NCI-H1930 (cell line): Measurements from ENCODE around the gene TFPI.
A peak's percentile ranks its signal among the peaks of the same experiment; 100 is the strongest.
"Not testable (repeated sequence)": the region's sequence is repeated elsewhere in the genome, so short reads cannot be mapped to it uniquely, and the experiment has no call there.

Source experiments
- DNase-seq, 2 experiments: peaks; one replicate each; lab custom pipeline; 2025; lab: John Stamatoyannopoulos, UW

TFPI gene

DNA sequence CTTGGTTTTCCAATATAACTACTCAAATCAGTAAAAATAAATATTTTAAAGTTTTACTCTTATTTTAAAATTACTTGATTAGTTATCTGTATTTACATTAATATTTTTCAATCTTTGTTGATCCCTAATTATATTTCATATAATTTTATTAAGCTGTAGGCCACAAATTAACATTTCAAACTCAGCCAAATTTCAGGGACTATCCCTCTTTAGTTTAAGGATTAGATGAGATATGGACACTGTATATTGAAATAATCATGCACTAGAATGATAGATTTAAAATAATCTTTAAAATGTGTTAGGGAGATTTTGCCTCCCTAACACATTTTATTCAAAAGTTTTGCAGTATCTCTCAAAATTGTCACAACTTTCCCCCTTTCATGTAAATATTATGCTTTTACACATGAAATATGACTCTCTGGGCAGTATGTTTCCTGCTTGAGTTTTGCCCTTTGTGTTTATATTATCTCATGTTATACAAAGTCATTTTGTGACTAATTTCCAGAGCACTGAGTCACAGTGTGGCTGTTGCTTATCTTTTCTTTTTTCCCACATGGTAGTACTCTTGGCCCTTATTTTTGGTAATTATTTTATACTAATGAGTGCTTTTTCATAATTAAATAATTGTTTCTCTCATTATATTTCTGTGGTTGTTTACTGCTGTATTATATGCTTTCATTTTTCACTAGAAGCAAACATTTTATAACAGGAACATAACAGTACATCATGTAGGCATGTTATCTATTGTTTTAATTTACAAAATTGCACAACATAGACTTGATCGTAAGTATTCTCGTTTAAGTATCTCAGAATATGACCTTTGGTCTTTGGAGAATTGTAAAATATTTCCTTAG lies 1.2 kb downstream of the TFPI start:
- DNase-seq = no peak

DNA sequence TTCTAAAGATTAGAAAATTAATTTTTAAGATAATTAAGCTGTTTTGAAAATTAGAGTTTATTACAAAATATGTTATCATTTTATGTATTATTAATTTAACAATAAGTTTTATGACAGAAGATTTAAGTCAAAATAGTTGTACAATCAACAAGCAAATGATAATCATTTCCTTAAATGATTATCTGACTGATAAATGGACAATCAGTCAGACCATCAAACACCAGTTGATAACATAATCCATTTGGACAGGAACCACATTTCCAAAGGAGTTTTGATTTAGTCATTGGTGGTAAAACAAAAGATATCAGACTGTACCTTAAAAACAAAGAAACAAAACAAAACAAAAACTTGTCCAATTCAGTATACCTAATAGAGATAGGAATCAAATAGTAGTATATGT lies 1.9 kb downstream of the TFPI start:
- no peak for DNase-seq

DNA sequence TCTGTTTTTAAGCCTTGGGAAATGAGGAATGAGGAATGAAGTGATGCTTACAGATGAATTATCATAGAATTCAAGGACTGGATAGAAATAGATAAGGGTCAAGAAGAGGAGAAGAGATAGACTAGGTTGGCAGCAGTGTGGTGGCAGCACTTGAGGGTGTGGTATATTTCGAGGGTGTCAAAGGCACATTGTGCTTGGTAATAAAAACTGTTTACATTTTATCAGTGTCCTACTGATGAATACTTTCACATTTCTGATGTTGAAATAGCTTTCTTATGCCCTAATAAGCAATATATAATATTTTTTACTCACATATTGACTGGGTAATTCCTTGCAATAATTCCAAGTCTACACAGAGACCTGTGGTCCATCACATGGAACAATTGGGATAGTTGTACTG lies 3.4 kb downstream of the TFPI start:
- DNase-seq = no peak

DNA sequence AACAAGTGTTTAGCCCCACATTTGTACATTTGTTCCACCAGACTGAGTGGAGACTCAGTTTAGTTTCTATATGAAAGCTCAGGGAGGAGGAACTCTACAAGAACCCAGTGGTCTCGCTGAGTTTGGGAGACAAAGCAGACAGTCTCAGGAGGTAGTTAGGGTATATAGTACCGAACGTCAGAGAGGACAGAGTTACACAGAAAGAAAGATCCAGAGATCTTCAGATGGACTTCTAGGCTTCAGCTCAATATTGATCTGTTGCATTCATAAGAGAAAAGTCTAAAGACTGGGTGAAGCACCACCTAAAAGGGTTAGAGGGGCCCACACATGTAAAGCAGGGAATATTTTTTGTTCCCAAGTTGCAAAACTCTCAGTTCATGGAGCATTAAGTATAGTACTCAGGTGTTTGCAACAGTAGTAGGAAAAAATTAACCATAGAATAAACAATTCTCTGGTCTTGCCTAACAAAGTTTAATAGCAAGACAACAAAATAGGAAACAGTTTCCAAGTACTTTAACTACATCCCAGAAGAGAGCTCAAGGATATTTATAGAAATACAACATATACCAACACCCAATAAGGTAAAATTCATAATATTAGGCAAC lies 4.2 kb downstream of the TFPI start:
- no peak for DNase-seq

DNA sequence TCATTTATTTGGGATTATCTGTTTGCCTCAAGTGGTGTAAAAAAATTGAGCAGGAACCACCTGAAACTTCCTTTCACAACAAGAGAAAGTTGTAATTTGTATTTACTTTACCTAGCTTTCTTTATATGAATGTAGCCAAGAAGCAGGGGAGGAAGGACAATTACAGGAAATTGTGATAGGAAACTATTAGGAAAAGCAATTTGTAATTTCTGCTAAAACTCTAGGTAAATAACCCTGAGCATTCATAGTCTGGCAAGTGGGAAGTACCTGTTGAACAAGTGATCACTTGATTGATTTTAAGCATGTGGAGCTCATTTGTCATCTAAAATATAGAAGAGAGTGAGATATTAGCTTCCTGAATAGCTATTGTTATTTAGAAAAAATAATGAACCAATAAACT lies 5.0 kb downstream of the TFPI start:
- no peak for DNase-seq

DNA sequence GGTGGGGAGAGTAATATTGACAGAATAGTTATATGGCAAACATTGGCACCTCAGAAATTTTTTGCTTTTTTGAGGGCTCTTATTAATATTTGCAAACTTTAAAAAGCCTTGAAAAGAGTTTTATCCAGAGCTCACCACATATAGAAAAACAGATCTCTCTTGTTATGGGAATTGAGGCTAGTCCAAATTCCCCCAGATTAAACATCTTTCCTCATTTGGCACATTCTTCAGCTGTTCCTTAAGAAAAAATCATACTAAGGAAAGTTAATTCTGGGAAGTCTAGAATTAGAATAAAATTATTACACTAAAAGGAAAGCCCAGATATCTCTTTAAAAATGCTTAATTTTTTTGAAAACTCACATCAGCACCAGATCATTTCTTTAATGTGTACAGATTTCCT lies 5.6 kb downstream of the TFPI start:
- no peak for DNase-seq

GRCh38 chr2:187547353-187547979 lies 6.8 kb downstream of the TFPI start:
- no peak for DNase-seq

GRCh38 chr2:187546762-187547333 lies 7.4 kb downstream of the TFPI start:
- no peak for DNase-seq

DNA sequence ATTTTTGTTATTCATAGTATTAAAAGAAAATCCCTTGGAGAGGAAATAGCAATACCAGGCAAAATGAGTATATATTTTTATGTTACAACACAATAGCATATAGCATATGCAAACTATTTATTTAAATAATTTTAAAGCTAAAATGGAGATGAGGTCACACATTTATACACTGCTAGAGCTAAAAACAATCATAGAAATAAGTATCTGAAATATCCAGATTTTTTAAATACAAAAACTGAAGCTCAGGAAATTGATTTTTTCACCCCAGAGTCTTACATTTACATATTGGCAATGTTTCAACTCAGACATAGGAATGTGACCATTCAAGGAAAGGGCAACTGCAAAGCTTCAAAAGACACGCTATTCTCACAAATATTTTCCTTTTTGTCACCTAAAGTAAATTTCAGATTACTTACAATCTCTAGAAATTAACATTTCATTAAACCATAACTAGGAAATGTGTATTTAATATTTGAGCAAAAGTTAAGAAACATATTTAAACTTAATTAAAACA lies 8.9 kb downstream of the TFPI start:
- DNase-seq = no peak

DNA sequence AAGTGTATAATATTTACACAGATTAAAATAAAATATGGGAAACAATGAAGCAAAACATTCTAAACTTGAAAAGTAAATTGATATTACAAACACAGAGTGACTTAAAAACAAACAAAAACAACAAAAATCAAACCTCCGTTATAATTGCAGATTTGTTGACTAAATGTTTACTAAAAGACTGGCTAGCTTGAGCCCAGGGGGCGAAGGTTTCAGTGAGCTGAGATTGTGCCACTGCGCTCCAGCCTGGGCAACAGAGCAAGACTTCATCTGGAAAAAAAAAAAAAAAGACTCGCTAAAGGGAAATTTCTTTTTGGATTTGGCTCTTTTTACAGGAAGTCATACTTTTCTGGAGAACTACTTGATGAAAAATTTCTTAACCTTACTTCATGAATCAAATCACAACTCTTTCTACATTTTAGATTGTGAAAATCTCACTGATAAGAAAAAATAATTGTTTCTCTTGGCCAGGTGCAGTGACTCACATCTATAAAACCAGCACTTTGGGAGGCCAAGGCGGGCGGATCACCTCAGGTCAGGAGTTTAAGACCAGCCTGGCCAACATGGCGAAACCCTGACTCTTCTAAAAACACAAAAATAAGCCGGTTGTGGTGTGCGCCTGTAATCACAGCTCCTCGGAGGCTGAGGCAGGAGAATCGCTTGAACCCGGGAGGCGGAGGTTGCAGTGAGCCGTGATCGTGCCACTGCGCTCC lies 9.7 kb downstream of the TFPI start:
- no peak for DNase-seq

GRCh38 chr2:187543488-187543887 lies 10.7 kb downstream of the TFPI start:
- no peak for DNase-seq

- DNase-seq = no peak
These were observed 12.1 kb downstream of the TFPI start for GRCh38 chr2:187542123-187542522.

GRCh38 chr2:187541086-187542085 lies 12.8 kb downstream of the TFPI start:
- DNase-seq = no peak

- DNase-seq = not testable (repeated sequence)
These were observed 16.0 kb downstream of the TFPI start for GRCh38 chr2:187538222-187538621.

DNA sequence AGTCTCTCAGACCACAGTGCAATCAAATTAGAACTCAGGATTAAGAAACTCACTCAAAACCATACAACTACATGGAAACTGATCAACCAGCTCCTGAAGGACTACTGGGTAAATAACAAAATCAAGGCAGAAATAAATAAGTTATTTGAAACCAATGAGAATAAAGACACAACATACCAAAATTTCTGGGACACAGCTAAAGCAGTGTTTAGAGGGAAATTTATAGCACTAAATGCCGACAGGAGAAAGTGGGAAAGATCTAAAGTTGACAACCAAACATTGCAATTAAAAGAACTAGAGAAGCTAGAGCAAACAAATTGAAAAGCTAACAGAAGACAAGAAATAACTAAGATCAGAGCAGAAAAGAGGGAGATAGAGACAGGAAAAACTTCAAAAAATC lies 18.9 kb downstream of the TFPI start:
- not testable (repeated sequence) for DNase-seq

DNA sequence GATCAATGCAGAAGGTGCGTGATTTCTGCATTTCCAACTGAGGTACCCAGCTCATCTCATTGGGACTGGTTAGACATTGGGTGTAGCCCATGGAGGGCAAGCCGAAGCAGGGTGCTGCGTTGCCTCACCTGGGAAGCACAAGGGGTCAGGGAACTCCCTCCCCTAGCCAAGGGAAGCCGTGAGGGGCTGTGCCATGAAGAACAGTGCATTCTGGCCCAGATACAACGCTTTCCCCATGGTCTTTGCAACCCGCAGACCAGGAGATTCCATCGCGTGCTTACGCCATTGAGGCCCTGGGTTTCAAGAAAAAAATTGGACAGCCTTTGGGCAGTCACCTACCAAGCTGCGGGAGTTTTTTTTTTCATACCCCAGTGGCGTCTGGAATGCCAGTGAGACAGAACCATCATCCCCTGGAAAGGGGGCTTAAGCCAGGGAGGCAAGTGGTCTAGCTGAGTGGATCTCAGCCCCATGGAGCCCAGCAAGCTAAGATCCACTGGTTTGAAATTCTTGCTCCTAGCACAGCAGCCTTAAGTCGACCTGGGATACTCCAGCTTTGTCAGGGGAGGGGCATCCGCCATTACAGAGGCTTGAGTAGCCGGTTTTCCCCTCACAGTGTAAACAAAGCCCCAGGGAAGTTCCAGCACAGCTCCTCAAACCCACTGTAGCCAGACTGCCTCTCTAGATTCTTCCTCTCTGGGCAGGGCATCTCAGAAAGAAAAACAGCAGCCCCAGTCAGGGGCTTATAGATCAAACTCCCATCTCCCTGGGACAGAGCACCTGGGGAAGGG lies 21.7 kb downstream of the TFPI start:
- DNase-seq = no peak

DNA sequence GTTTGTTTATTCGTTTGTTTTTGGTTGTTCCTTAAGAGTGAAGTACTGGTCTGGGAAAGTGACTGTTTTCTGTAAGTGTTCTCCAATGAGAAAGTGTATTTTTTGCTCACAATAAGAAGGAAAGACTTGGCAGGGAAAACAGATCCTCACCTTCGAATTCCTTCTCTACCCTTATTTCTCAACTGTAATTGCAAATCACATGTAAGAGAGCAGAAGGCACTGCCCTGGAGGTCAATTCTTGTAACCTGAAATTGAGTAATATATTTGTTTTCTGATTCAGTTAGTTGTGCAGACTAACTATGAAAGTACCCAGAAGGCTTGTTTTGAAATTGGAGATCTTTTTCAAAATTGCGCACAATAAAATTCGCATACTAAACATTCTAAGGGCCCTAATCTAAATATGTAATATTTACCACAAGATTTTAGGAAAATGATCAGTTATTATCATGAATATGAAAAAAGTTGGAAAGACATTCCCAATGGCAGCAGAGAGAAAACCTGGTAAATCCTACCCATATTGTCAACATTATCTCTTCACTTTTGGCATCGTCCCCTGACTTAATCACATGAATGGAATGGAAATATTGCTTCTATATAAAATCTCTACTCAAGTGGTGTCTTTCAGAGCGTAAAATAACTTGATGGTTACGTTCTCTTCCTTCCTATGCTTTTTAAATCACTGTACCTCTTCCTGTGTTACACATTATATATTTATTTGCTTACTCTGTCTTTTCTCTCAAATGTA lies 24.1 kb downstream of the TFPI start:
- no peak for DNase-seq

DNA sequence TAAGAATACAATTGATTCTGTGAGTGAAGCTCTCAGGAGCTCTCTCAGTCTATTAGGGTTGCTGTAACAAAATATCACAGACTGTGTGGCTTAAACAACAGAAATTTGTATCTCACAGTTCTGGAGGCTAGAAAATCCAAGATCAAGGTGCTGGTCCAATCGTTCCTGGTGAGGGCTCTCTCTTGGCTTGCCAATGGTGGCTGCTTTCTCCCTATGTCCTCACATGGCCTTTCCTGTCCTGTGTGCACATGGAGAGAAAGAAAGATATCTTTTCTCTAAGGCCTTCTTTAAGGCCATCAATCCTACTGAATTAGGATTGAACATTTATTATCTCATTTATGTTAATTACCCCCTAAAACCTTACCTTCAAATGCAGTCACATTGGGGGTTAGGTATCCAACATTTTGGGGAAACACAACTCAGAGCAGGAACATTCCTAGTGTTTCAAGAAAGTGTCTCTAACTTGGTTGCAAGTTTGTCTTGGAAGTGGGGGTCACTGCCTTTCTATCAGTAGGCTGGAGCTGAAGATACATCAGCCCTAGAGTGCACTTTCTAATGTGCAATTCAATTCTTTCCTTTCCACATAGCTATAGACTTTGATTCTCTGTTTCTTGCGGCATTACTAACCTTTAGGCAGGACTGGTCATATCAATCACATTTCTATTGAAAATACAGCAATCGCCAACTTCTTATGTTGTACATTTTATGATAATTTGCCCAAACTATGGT lies 24.8 kb downstream of the TFPI start:
- DNase-seq = no peak

- DNase-seq = peak; percentile 17 to 24
These were observed 26.2 kb downstream of the TFPI start for GRCh38 chr2:187528042-187528441.
